ENCODE results near the gene GBP7.

GRCh38 chr1:89089962-89090361, 85.8 kb downstream of the GBP7 start:
- TF ChIP-seq CTCF (IDR thresholded peaks at IDR 0.05; ENCODE audit: insufficient read depth, low read depth, low read length) (no peak), EZH2 (IDR thresholded peaks at IDR 0.05; ENCODE audit: insufficient read depth, low read length) (no peak)

Measured in astrocyte (in vitro differentiated cells and primary cell).